Kidney (tissue), 14 donors: ENCODE results near the gene LY6G6D. TPM values are rescaled to one million over a fixed set of nuclear protein-coding genes. Genes with fewer than 3 reads are reported as not detected.
A peak's percentile ranks its signal among the peaks of the same experiment; 100 is the strongest.

Source experiments
- DNase-seq, 5 donors: peaks; one replicate each; pipeline ENCODE4 v3.0.0-alpha.2; 2013 to 2020
- FAIRE-seq: peaks from 2 replicates; lab custom pipeline; 2012; peaks lifted over from hg19 to GRCh38; lab: Jason Lieb, UNC
- H3K27ac ChIP-seq, 2 donors: one replicate each; pipeline ENCODE4 v1.7.0; 2013; ENCODE audit warnings: low read depth in 2 of 2, low read length in 2 of 2, inconsistent platforms in 1 of 2
- H3K27me3 ChIP-seq: one replicate; pipeline ENCODE4 v1.7.1; 2013; ENCODE audit warnings: low read length, inconsistent platforms; ENCODE audit not compliant: control insufficient read depth, insufficient read depth
- H3K36me3 ChIP-seq, 3 donors: one replicate each; pipeline versions ENCODE4 v1.7.0 to v1.7.1; 2013; ENCODE audit warnings: low read length in 3 of 3, control low read depth in 1 of 3, inconsistent platforms in 1 of 3; ENCODE audit not compliant: insufficient read depth in 3 of 3, control insufficient read depth in 2 of 3
- H3K4me1 ChIP-seq, 3 donors: one replicate each; pipeline versions ENCODE4 v1.7.0 to v1.7.1; 2013; ENCODE audit warnings: low read length in 3 of 3, inconsistent platforms in 1 of 3, low read depth in 1 of 3; ENCODE audit not compliant: control insufficient read depth in 2 of 3, insufficient read depth in 2 of 3
- H3K4me3 ChIP-seq, 3 donors: one replicate each; pipeline versions ENCODE4 v1.7.0 to v1.8.1; 2013; ENCODE audit warnings: low read length in 3 of 3, control low read depth in 1 of 3, inconsistent platforms in 1 of 3
- H3K9ac ChIP-seq, 3 donors: one replicate each; pipeline versions ENCODE4 v1.7.0 to v1.7.1; 2013; ENCODE audit warnings: low read length in 3 of 3, control low read depth in 1 of 3, inconsistent platforms in 1 of 3
- H3K9me3 ChIP-seq, 3 donors: one replicate each; pipeline versions ENCODE4 v1.7.0 to v1.7.1; 2013; ENCODE audit warnings: low read length in 3 of 3, control low read depth in 1 of 3, inconsistent platforms in 1 of 3; ENCODE audit not compliant: control insufficient read depth in 2 of 3, insufficient read depth in 1 of 3
- intact Hi-C: fragments of 100-400 bp; cut with DNase I; formaldehyde crosslinking; loops from one replicate; pipeline ENCODE4 v1.11.1; 2022
- polyA plus RNA-seq: library from polyadenylated mRNA; stranded (reverse); fragments of 350-450 nt; fragmentation: Illumina TruSeq; extraction: RNeasy Lipid Tissue Mini Kit (QIAGEN cat#74804); gene quantifications from one replicate; pipeline ENCODE4 v1.2.3, GENCODE V29; 2014; ENCODE audit warnings: low read depth, low replicate concordance; ENCODE audit not compliant: insufficient read depth
- total RNA-seq: library from RNA; stranded (reverse); fragmentation: NEBNext Ultra II Directional; extraction: Animal tissue kit (Norgen Biotek cat#: 25700); gene quantifications from one replicate; pipeline ENCODE4 v1.2.1, GENCODE V29; 2021
- TF ChIP-seq, protein P1 (sequence below): IDR thresholded peaks from 3 replicates; pipeline ENCODE4 v1.5.1; 2012; ENCODE audit warnings: mild to moderate bottlenecking, moderate library complexity, borderline replicate concordance; ENCODE audit not compliant: insufficient read depth; ENCODE audit errors: extremely low read depth
- donor health status: control.
- donor health status: control.
- donor health status: control.
- donor health status: control.
- donor health status: control.
- donor health status: DM: yes; HTN: yes; CAD: no.
- donor health status: Normal renal cell carcinoma (clear cell type).

Gene LY6G6D
- total and polyA plus RNA-seq, 2 donors from 2014 or later, result not detected

DNA sequence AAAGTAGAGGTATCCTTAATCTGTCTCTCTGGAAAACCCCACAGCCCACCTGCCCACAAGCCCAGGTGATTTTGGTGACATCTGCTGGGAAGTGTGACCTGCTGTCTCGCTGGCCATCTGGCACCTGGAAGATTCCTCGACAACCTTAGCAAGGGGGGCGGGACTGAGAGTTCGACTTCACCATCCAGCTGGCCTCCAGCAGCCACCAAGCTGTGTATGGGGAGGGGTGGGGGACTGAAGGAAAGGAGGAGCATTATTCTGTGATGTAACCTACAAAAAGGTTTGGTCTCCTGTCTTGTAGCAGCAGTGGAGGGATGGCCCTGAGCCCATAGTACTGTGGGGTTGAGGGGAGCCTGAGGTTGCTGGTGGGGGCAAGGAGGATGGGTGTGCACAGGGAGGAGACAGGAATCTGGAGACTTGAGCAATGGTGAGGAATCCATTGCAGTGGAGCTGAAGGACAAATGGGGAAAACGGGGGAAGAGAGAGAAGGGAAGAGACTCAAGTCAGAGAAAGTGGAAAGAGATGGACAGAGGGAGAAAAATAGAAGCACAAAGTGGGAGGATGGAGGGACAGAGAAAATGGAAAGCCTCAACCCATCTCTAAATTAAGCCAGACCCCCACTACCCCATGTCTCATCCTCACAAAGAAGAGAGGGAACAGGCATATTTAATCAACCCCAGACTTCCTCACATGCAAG, 4.5 kb upstream of the LY6G6D start:
- Histone ChIP-seq H3K9ac (no peak overlapping the region), H3K4me3 (no peak overlapping the region), H3K27me3 (no peaks in the 10 kb centered on the region), H3K36me3 (no peaks in the 10 kb centered on the region), H3K27ac (no peak overlapping the region), H3K9me3 (no peaks in the 10 kb centered on the region), H3K4me1 (no peaks in the 10 kb centered on the region)
- FAIRE-seq, result no peak
- TF ChIP-seq, protein P1, sequence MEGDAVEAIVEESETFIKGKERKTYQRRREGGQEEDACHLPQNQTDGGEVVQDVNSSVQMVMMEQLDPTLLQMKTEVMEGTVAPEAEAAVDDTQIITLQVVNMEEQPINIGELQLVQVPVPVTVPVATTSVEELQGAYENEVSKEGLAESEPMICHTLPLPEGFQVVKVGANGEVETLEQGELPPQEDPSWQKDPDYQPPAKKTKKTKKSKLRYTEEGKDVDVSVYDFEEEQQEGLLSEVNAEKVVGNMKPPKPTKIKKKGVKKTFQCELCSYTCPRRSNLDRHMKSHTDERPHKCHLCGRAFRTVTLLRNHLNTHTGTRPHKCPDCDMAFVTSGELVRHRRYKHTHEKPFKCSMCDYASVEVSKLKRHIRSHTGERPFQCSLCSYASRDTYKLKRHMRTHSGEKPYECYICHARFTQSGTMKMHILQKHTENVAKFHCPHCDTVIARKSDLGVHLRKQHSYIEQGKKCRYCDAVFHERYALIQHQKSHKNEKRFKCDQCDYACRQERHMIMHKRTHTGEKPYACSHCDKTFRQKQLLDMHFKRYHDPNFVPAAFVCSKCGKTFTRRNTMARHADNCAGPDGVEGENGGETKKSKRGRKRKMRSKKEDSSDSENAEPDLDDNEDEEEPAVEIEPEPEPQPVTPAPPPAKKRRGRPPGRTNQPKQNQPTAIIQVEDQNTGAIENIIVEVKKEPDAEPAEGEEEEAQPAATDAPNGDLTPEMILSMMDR, result no peak
- intact Hi-C loops, result no loop called here
- DNase-seq, result no peak

DNA sequence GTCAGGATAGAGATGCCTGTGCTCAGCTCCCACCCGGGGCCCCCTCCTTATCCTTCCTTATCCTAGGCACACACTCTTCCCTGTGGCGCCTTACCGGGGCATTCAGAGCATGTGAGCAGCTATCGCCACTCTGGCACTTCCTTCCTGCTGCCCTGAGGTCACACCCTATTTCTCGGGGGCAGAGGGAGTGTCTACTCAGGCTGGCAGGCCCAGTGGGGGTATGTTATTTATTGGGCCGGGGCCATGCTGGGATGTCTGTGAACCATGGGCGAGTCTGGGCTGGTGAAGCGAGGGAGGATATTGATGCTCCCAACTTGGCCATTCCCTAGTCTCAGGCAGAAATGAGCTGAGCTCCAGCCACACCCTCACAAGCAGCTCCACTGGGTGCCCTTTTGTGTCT, 3.9 kb upstream of the LY6G6D start:
- no peak for FAIRE-seq
- H3K27ac ChIP-seq, result no peak overlapping the region

DNA sequence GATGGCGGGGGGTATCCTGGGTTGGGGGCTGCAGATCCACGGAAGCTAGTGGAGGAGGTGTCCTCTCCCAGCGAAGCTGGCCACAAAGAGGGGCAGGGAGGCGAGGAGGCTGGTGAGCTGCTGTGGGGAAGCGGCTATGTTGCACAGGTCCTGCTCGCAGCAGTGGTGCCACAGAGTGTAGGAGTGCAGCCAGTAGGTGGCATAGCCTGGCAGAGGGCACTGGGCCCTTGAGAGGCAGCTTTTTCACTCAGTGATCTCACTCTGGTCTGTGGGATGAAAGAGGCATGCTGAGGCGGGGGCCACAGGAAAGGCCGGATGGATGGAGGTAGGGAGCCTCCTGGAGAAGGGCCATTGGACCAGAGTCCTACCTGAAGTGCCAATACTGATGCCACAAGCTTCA, 2.9 kb upstream of the LY6G6D start:
- no peaks in the 10 kb centered on the region for H3K4me1 ChIP-seq
- TF ChIP-seq, protein P1, result peak; percentile 13
- FAIRE-seq (no peak), DNase-seq (no peak)
- H3K9ac ChIP-seq, result no peak overlapping the region
- H3K9me3 ChIP-seq, result no peaks in the 10 kb centered on the region
- intact Hi-C loops, result no loop called here
- H3K36me3 ChIP-seq, result no peaks in the 10 kb centered on the region
- no peak overlapping the region for H3K4me3 ChIP-seq
- H3K27ac ChIP-seq, result no peak overlapping the region
- H3K27me3 ChIP-seq, result no peaks in the 10 kb centered on the region

More for the DNA sequence above, 3.9 kb upstream of the LY6G6D start:
- Histone ChIP-seq H3K9me3 (no peaks in the 10 kb centered on the region), H3K4me3 (no peak overlapping the region), H3K9ac (no peak overlapping the region), H3K4me1 (no peaks in the 10 kb centered on the region), H3K36me3 (no peaks in the 10 kb centered on the region), H3K27me3 (no peaks in the 10 kb centered on the region)
- peak in 1 of 5 donors; percentile 43 for DNase-seq
- TF ChIP-seq, protein P1, result no peak
- intact Hi-C loops, result no loop called here
